ENCODE measurements around the gene LMO1. TPM values are rescaled to one million over a fixed set of nuclear protein-coding genes. Genes with fewer than 3 reads are reported as not detected.

The LMO1 gene
- total and polyA plus RNA-seq, 10 of the 15 experiments (the other 5 are each of a cell fraction or from before 2014, with no cell fraction given): not detected

GRCh38 chr11:8230178-8230859 is 33.4 kb downstream of the LMO1 start:
- no TSS peak for BruUV-seq (replicated peaks)
- H3K9ac ChIP-seq (ENCODE audit: control insufficient read depth, insufficient read depth, low read length): no peak overlapping the region
- ChIA-PET SMC1A (ENCODE audit: uncharacterized antibody, unreplicated experiment) (interaction anchor here (1.6 to 1.8 kb wide), 2 partner anchors 12 to 336 kb away, joined by 3 to 14 read pairs; no protein-coding TSS in a partner anchor), RAD21 (ENCODE audit: unreplicated experiment) (no interaction called here), POLR2A (interaction anchor here (0.5 kb wide), 1 partner anchor 812 kb away, joined by 4 read pairs; no protein-coding TSS in a partner anchor), CTCF (interaction anchor here (1.0 to 3.8 kb wide), 4 partner anchors 12 to 337 kb away, joined by 3 to 15 read pairs (median 8); partner anchors contain the start of gene LMO1)
- no peak for TF ChIP-seq RCOR1 (conservative IDR thresholded peaks at IDR 0.05; ENCODE audit: low read depth, low read length)
- H2AFZ ChIP-seq (ENCODE audit: control insufficient read depth, low read depth, low read length): no peak overlapping the region
- H3K4me1 ChIP-seq (ENCODE audit: control insufficient read depth, insufficient read depth, low read length): no peaks in the 10 kb centered on the region
- ATAC-seq (no peak), DNase-seq (ENCODE audit: low read depth, low spot score) (no peak), FAIRE-seq (no peak)
- no peak overlapping the region for H3K4me2 ChIP-seq (ENCODE audit: control insufficient read depth, insufficient read depth)
- WGBS (ENCODE audit: insufficient coverage, insufficient replicate concordance, low lambda C conversion rate, missing lambda C conversion rate): 69% methylated on average over 22 of the region's 22 CpGs
- H3K27me3 ChIP-seq (replicated peaks in 1 of 2; ENCODE audit: control insufficient read depth in 2 of 2, insufficient read depth in 2 of 2, low read length in 1 of 2): no peaks in the 10 kb centered on the region
- in situ Hi-C loops (cut with MboI) (no loop called here), intact Hi-C loops (cut with micrococcal nuclease; ENCODE audit: unreplicated experiment) (no loop called here)
- H3K9me3 ChIP-seq (replicated peaks; ENCODE audit: control insufficient read depth, insufficient read depth, low read length): no peaks in the 10 kb centered on the region
- H3K36me3 ChIP-seq (ENCODE audit: control insufficient read depth in 2 of 2, insufficient read depth in 2 of 2, low read length in 1 of 2): no peaks in the 10 kb centered on the region
- H3K27ac ChIP-seq (ENCODE audit: control insufficient read depth, insufficient read depth): no peak overlapping the region
- no peaks in the 10 kb centered on the region for H4K20me1 ChIP-seq (ENCODE audit: control insufficient read depth, insufficient read depth)
- H3K79me2 ChIP-seq (ENCODE audit: control insufficient read depth, insufficient read depth, low read length): no peaks in the 10 kb centered on the region
- H3K4me3 ChIP-seq: no peak overlapping the region

GRCh38 chr11:8229299-8230177 is 34.1 kb downstream of the LMO1 start:
- RAD21 ChIA-PET (ENCODE audit: unreplicated experiment): interaction anchor here (1.2 kb wide), 1 partner anchor 730 kb away, joined by 3 read pairs; no protein-coding TSS in a partner anchor
- no peak overlapping the region for H3K4me2 ChIP-seq (ENCODE audit: control insufficient read depth, insufficient read depth)
- BruUV-seq (replicated peaks): no TSS peak
- FAIRE-seq: no peak
- no peak overlapping the region for H3K4me3 ChIP-seq
- H3K27ac ChIP-seq (ENCODE audit: control insufficient read depth, insufficient read depth): no peak overlapping the region
- no peak for DNase-seq (ENCODE audit: low read depth, low spot score)
- H4K20me1 ChIP-seq (ENCODE audit: control insufficient read depth, insufficient read depth): no peaks in the 10 kb centered on the region
- 36% methylated on average over 9 of the region's 9 CpGs for WGBS (ENCODE audit: insufficient coverage, insufficient replicate concordance, low lambda C conversion rate, missing lambda C conversion rate)
- H3K9ac ChIP-seq (ENCODE audit: control insufficient read depth, insufficient read depth, low read length): no peak overlapping the region
- no peaks in the 10 kb centered on the region for H3K9me3 ChIP-seq (replicated peaks; ENCODE audit: control insufficient read depth, insufficient read depth, low read length)
- H3K36me3 ChIP-seq (ENCODE audit: control insufficient read depth in 2 of 2, insufficient read depth in 2 of 2, low read length in 1 of 2): no peaks in the 10 kb centered on the region
- H3K4me1 ChIP-seq (ENCODE audit: control insufficient read depth, insufficient read depth, low read length): no peaks in the 10 kb centered on the region
- H2AFZ ChIP-seq (ENCODE audit: control insufficient read depth, low read depth, low read length): no peak overlapping the region
- SMC1A ChIA-PET (ENCODE audit: uncharacterized antibody, unreplicated experiment): interaction anchor here (1.0 to 3.6 kb wide), 5 partner anchors 12 to 337 kb away, joined by 3 to 29 read pairs (median 4); partner anchors contain the start of gene LMO1
- in situ Hi-C loops (cut with MboI) (loop anchor here (5.0 kb wide), 1 partner anchor 338 kb away; no protein-coding TSS in a partner anchor), intact Hi-C loops (cut with micrococcal nuclease; ENCODE audit: unreplicated experiment) (loop anchor here (10.0 kb wide), 2 partner anchors 375 to 725 kb away; no protein-coding TSS in a partner anchor)
- H3K79me2 ChIP-seq (ENCODE audit: control insufficient read depth, insufficient read depth, low read length): no peaks in the 10 kb centered on the region
- CTCF ChIA-PET: interaction anchor here (1.0 to 3.8 kb wide), 7 partner anchors 13 to 730 kb away, joined by 3 to 15 read pairs (median 4); partner anchors contain the start of gene LMO1
- no peaks in the 10 kb centered on the region for H3K27me3 ChIP-seq (replicated peaks in 1 of 2; ENCODE audit: control insufficient read depth in 2 of 2, insufficient read depth in 2 of 2, low read length in 1 of 2)
- TF ChIP-seq FOS (IDR thresholded peaks at IDR 0.05; ENCODE audit: borderline replicate concordance, extremely low read depth, insufficient read length): no peak
- TF ChIP-seq EZH2 (IDR thresholded peaks at IDR 0.05; ENCODE audit: borderline replicate concordance, control insufficient read depth, low read depth, low read length): no peak
- TF ChIP-seq SPI1 (IDR thresholded peaks at IDR 0.05; ENCODE audit: borderline replicate concordance, insufficient read depth, low read depth, low read length): no peak
- TF ChIP-seq ZNF384 (IDR thresholded peaks at IDR 0.05; ENCODE audit: borderline replicate concordance, low read depth, low read length): no peak
- no peak for ATAC-seq
- POLR2A ChIA-PET: no interaction called here

Measured in GM12878 (cell line).